Testis (tissue), 2 donors: ENCODE measurements around the gene RECQL5.

Experiments used
- CTCF ChIP-seq, 3 experiments: fragments of 450-650 bp in 2 of 3; fragments of 200-600 bp in 1 of 3; sonication (generic) in 1 of 3; IDR thresholded peaks; one replicate each; pipeline ENCODE4 v1.5.1; 2016 to 2019; ENCODE audit warnings: antibody characterized with exemption in 3 of 3, mild to moderate bottlenecking in 2 of 3, moderate library complexity in 1 of 3
- POLR2A ChIP-seq: fragments of 450-650 bp; IDR thresholded peaks from one replicate; pipeline ENCODE4 v1.6.1; 2017; ENCODE audit warnings: antibody characterized with exemption, mild to moderate bottlenecking, moderate library complexity

- no peak for TF ChIP-seq CTCF (IDR thresholded peaks at IDR 0.05)
- TF ChIP-seq POLR2A: no peak
Observed at GRCh38 chr17:75693500-75694481, 26.8 kb upstream of the RECQL5 start.
